Subcutaneous abdominal adipose tissue (tissue), 5 donors: ENCODE data around the gene OR1E1.
"Not testable (repeated sequence)": the region's sequence is repeated elsewhere in the genome, so short reads cannot be mapped to it uniquely, and the experiment has no call there.

Experiments used
- H3K27ac ChIP-seq: one replicate; pipeline ENCODE4 v1.7.0; 2013; ENCODE audit warnings: low read depth, mild to moderate bottlenecking, inconsistent platforms, low read length, moderate library complexity
- H3K27me3 ChIP-seq, 5 donors: one replicate each; pipeline ENCODE4 v1.7.0; 2013; ENCODE audit warnings: low read length in 5 of 5, inconsistent platforms in 1 of 5; ENCODE audit not compliant: control insufficient read depth in 5 of 5, insufficient read depth in 4 of 5
- H3K36me3 ChIP-seq, 5 donors: one replicate each; pipeline ENCODE4 v1.7.0; 2013; ENCODE audit warnings: low read length in 5 of 5; ENCODE audit not compliant: control insufficient read depth in 5 of 5, insufficient read depth in 5 of 5
- H3K4me1 ChIP-seq, 5 donors: one replicate each; pipeline ENCODE4 v1.7.0; 2013; ENCODE audit warnings: low read length in 5 of 5, mild to moderate bottlenecking in 3 of 5, moderate library complexity in 1 of 5; ENCODE audit not compliant: control insufficient read depth in 5 of 5, insufficient read depth in 5 of 5
- H3K4me3 ChIP-seq, 5 donors: one replicate each; pipeline ENCODE4 v1.7.0; 2013; ENCODE audit warnings: low read length in 5 of 5, low read depth in 1 of 5
- H3K9ac ChIP-seq, 5 donors: one replicate each; pipeline ENCODE4 v1.7.0; 2013; ENCODE audit warnings: low read length in 5 of 5, mild to moderate bottlenecking in 4 of 5, moderate library complexity in 3 of 5
- H3K9me3 ChIP-seq, 5 donors: one replicate each; pipeline ENCODE4 v1.7.0; 2013; ENCODE audit warnings: low read length in 5 of 5; ENCODE audit not compliant: control insufficient read depth in 5 of 5
- donor health status: healthy.
- donor health status: healthy.
- donor health status: healthy.
- donor health status: healthy.
- donor health status: healthy.

Gene OR1E1

DNA sequence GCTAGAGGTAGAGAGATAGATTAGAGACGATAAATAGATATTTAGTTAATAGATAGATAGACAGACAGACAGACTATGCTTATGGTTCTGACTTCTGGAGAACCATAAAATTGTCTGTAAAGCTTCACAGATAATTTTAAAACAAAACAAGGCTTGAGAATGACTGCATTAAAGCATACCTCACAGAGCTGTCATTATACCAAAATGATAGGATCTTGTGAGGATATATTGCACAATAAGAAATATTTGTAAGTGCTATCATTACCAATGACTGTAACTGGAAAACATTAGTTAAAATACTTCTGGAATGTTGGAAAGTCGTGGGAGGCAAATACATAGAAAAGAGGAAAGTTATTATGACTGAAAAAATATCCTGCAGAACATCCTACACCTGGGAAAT is 3.6 kb upstream of the OR1E1 start:
- no peak overlapping the region for H3K4me3 ChIP-seq
- peaks cover 0 to 7% (median 5%) of the 10 kb centered on the region in 5 donors for H3K9me3 ChIP-seq
- no peaks in the 10 kb centered on the region for H3K4me1 ChIP-seq
- no peaks in the 10 kb centered on the region for H3K27me3 ChIP-seq
- H3K9ac ChIP-seq, result no peak overlapping the region
- no peaks in the 10 kb centered on the region for H3K36me3 ChIP-seq
- H3K27ac ChIP-seq, result no peak overlapping the region

DNA sequence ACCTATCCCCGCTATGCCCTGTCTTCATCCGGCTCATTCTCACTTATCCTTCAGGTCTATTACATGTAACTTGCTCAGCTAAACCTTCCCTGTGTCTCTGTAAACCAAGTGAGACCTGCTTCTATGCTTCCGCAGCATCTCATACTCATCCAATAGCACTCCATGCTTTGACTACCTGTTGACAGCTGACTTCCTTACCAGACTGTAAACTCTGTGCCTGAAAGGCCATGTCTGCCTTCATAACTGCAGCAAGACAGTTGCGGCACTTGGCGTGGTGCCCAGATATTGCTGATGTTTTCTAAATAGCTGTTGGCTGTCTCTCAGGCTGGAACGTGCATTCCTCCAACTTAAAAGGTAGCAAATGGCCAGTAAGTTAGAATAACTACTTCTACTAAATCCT is 1.8 kb upstream of the OR1E1 start:
- Histone ChIP-seq H3K36me3 (no peaks in the 10 kb centered on the region), H3K4me3 (no peak overlapping the region), H3K9ac (no peak overlapping the region), H3K4me1 (no peaks in the 10 kb centered on the region), H3K27ac (no peak overlapping the region), H3K9me3 (no peaks in the 10 kb centered on the region), H3K27me3 (no peaks in the 10 kb centered on the region)

DNA sequence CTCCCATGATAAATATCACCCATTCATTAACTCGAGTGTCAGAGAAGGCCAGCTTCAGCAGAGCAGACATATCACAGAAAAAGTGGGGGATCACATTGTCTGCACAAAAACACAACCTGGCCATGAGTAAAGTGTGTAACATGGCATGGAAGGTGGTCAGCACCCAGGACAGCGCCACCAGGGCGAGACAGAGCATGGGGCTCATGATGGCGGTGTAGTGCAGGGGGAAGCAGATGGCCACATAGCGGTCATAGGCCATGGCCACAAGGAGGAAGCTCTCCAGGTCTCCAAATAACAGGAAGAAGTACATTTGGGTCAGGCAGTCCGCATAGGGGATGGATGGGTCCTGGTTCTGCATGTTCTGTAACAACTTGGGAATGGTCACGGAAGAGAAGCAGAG is 409 bp downstream of the OR1E1 start:
- not testable (repeated sequence) for H3K9me3 ChIP-seq, H3K27ac ChIP-seq, H3K9ac ChIP-seq, H3K27me3 ChIP-seq, H3K4me1 ChIP-seq, H3K4me3 ChIP-seq, H3K36me3 ChIP-seq

DNA sequence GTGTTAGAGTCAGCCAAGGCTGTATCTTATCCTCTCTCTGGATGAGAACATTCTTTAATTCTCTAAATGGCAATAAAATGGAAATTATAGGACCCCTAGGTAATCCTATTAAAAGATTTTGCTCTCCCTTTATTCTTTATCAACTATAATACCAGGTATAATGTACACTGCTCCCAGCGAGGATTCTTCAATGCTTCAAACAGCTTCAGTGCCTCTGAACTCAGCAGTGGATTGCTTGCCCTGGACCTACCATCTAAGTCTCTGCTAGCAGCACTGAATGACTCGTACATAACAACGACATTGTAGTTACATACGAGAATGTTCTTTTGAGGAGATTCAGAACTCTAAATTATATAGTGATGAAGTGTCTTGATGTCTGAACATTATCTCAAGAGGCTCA is 8.4 kb downstream of the OR1E1 start:
- Histone ChIP-seq H3K9me3 (peaks cover 0 to 5% (median 2%) of the 10 kb centered on the region in 5 donors), H3K4me3 (no peak overlapping the region), H3K9ac (no peak overlapping the region), H3K27me3 (peaks cover 4 to 13% (median 8%) of the 10 kb centered on the region in 5 donors), H3K4me1 (peaks cover 0 to 8% (median 0%) of the 10 kb centered on the region in 5 donors), H3K27ac (no peak overlapping the region), H3K36me3 (no peaks in the 10 kb centered on the region)

DNA sequence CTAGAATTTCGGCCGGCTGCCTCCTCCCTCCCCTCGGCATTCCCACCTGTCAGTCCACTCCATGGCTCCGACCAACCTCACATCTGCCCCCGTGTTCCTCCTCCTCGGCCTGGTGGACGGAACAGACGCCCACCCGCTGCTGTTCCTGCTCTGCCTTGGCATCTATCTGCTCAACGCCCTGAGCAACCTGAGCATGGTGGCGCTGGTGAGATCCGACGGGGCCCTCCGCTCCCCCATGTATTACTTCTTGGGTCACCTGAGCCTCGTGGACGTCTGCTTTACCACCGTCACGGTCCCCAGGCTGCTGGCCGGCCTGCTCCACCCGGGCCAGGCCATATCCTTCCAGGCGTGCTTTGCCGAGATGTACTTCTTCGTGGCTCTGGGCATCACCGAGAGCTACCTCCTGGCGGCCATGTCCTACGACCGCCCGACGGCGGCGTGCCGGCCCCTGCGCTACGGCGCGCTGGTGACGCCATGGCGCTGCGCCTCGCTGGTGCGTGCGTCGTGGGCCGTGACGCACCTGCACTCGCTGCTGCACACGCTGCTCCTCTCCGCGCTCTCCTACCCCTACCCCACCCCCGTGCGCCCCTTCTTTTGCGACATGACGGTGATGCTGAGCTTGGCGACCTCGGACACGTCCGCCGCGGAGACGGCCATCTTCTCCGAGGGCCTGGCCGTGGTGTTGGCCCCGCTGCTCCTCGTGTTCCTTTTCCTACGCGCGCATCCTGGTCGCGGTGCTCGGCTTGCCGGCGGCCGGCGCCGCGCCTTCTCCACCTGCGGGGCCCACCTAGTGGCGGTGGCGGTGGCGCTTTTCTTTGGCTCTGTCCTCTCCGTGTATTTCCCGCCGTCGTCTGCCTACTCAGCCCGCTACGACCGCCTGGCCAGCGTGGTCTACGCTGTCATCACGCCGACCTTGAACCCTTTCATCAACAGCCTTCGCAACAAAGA is 12.1 kb downstream of the OR1E1 start, which contains the start of gene OR3A2:
TSS of gene OR3A2 (minus strand) at position 440 of the 948 bp plus-strand sequence.
- H3K9ac ChIP-seq, result no peak within 1 kb of the TSS
- peaks cover 0 to 8% (median 0%) of the 10 kb centered on the region in 5 donors for H3K4me1 ChIP-seq
- H3K9me3 ChIP-seq, result peaks cover 0 to 2% (median 0%) of the 10 kb centered on the region in 5 donors
- peaks cover 0 to 13% (median 8%) of the 10 kb centered on the region in 5 donors for H3K27me3 ChIP-seq
- H3K27ac ChIP-seq, result no peak within 1 kb of the TSS
- peak within 1 kb of the TSS in 2 of 5 donors; percentile 10 to 47 for H3K4me3 ChIP-seq
- no peaks in the 10 kb centered on the region for H3K36me3 ChIP-seq

DNA sequence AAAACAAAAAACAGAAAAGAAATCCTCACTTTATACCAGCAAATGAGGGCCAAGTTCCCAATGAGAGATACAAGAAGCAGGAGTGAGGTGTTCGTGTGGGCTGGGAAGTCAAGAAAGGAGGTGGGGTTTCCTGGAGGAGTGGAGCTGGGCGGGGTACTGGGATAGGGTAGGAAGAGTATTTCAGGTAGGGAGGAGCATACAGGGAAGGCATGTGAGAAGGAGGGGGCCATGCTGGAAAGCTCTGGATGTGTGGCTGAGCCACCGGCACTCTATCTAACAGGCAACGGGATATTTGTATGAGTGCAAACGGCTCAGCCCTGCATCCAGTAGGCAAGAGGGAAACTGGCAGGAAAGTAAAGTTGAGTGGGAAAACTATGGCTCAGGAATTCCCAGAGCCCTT is 16.3 kb downstream of the OR1E1 start:
- H3K27me3 ChIP-seq, result peaks cover 0 to 24% (median 15%) of the 10 kb centered on the region in 5 donors
- no peak overlapping the region for H3K4me3 ChIP-seq
- H3K9me3 ChIP-seq, result no peaks in the 10 kb centered on the region
- no peaks in the 10 kb centered on the region for H3K36me3 ChIP-seq
- peaks cover 0 to 8% (median 0%) of the 10 kb centered on the region in 5 donors for H3K4me1 ChIP-seq
- H3K9ac ChIP-seq, result no peak overlapping the region
- H3K27ac ChIP-seq, result no peak overlapping the region

DNA sequence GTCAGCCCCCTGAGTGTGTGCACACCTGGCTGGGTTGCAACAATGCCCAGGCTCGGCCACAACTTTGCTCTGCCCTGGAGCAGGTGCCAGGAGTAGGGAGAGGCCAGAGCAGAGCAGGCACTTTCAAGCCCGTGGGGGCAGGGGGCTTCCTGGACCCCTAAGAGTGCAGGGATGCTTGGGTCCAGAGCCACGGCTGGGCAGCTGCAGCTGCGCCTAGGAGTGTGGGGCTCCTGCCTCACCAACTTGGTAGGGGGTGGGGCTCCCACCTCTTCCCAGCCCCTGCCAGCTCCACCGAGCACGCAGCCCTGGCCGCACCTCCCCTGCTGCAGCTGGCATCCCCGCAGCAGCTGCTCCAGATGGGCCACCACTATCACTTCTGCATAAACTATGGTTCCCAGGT is 19.9 kb downstream of the OR1E1 start:
- Histone ChIP-seq H3K4me1 (no peaks in the 10 kb centered on the region), H3K9ac (no peak overlapping the region), H3K4me3 (no peak overlapping the region), H3K27ac (no peak overlapping the region), H3K27me3 (peaks cover 0 to 12% (median 6%) of the 10 kb centered on the region in 5 donors), H3K9me3 (peaks cover 0 to 7% (median 0%) of the 10 kb centered on the region in 5 donors), H3K36me3 (no peaks in the 10 kb centered on the region)

DNA sequence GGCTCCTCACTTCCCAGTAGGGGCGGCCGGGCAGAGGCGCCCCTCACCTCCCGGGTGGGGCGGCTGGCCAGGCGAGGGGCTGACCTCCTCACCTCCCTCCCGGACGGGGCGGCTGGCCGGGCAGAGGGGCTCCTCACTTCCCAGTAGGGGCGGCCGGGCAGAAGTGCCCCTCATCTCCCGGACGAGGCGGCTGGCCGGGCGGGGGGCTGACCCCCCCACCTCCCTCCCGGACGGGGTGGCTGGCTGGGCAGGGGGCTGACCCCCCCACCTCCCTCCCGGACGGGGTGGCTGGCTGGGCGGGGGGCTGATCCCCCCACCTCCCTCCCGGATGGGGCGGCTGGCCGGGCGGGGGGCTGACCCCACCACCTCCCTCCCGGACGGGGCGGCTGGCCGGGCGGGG is 27.0 kb downstream of the OR1E1 start:
- H3K36me3 ChIP-seq, H3K9me3 ChIP-seq, H3K4me3 ChIP-seq, H3K9ac ChIP-seq, H3K27me3 ChIP-seq, H3K27ac ChIP-seq, H3K4me1 ChIP-seq: not testable (repeated sequence)
